Measurements from ENCODE around the gene HMSD.
A peak's percentile ranks its signal among the peaks of the same experiment; 100 is the strongest.

DNA sequence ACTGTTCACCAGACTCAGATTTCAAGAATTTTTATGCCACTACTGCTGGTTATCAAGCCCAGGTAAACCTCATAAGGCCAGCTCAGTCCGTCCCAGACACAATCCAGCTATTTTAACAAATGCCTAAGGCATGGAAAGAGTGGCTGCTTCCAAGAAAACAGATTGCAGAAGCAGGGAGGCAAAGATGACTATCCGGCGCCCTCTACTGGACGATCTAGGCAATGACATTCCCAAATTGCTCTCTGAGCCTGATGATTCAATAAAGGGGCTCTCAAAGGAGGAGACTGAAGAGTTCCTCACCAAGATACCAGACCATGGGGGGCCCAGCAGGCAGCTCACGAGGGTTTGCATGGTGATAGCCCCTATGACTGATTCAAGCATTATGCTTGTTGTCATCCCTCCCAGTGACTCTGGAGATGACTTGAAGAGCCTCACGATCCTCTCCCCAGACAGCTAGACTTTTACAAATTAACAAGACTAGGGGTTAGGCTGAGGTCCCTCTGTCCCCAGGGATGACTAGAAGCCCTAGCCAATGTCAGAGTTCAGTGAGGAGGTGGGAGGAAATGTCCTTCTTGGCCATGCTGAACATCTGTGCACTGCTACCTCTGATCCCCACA is 45.8 kb downstream of the HMSD start:
- TF ChIP-seq, protein P1, sequence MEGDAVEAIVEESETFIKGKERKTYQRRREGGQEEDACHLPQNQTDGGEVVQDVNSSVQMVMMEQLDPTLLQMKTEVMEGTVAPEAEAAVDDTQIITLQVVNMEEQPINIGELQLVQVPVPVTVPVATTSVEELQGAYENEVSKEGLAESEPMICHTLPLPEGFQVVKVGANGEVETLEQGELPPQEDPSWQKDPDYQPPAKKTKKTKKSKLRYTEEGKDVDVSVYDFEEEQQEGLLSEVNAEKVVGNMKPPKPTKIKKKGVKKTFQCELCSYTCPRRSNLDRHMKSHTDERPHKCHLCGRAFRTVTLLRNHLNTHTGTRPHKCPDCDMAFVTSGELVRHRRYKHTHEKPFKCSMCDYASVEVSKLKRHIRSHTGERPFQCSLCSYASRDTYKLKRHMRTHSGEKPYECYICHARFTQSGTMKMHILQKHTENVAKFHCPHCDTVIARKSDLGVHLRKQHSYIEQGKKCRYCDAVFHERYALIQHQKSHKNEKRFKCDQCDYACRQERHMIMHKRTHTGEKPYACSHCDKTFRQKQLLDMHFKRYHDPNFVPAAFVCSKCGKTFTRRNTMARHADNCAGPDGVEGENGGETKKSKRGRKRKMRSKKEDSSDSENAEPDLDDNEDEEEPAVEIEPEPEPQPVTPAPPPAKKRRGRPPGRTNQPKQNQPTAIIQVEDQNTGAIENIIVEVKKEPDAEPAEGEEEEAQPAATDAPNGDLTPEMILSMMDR (conservative IDR thresholded peaks at IDR 0.05; ENCODE audit: low read depth in 2 of 2), result peak; percentile 85 to 89
- no peak for TF ChIP-seq EZH2 (IDR thresholded peaks at IDR 0.05; ENCODE audit: low read depth, unreplicated experiment)
